Measurements from ENCODE around the gene SSBP2. TPM values are rescaled to one million over a fixed set of nuclear protein-coding genes. Genes with fewer than 3 reads are reported as not detected.

SSBP2 gene
- total and polyA plus RNA-seq, 5 donors from 2014 or later = 17.6 to 43.0 (median 37.4) TPM

DNA sequence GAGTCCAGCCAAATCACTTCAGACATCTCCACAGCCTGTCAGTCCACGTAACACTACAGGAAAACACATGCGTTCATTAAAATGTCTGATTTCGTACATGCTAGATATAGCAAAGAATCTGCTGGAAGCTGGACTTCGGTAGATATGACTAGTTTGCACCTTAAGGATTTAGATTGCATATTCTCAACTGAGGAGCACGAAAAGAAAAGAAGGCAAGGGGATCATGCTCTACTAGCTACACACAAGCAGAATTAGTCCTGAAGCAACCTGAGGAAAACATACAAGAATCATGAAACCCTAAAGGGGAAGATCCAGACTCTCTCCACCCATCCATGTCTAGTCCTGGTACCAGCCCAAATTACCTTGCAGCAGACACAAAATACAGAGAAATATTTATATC lies 36.1 kb upstream of the SSBP2 start:
- no peak overlapping the region for H3K4me3 ChIP-seq (ENCODE audit: low read depth, low read length)
- H3K36me3 Mint-ChIP-seq = no peaks in the 10 kb centered on the region
- DNase-seq (no peak), ATAC-seq (ENCODE audit: low read depth in 2 of 2) (no peak)
- H3K4me1 Mint-ChIP-seq = peaks cover 4 to 17% (median 10%) of the 10 kb centered on the region in 4 donors
- no peaks in the 10 kb centered on the region for H3K9me3 Mint-ChIP-seq
- H3K27ac ChIP-seq (ENCODE audit: insufficient read depth, low read length, poor library complexity, severe bottlenecking) = no peak overlapping the region
- H3K4me1 ChIP-seq (ENCODE audit: control insufficient read depth, insufficient read depth, low read length, poor library complexity, severe bottlenecking) = peaks cover 4% of the 10 kb centered on the region
- no peak overlapping the region for H3K27ac Mint-ChIP-seq
- no peak overlapping the region for H3K4me3 Mint-ChIP-seq
- H3K36me3 ChIP-seq (ENCODE audit: control insufficient read depth, insufficient read depth, low read length) = no peaks in the 10 kb centered on the region
- no peaks in the 10 kb centered on the region for H3K9me3 ChIP-seq (ENCODE audit: control insufficient read depth in 2 of 2, low read length in 2 of 2)
- H3K27me3 Mint-ChIP-seq = peaks cover 4% of the 10 kb centered on the region
- no peaks in the 10 kb centered on the region for H3K27me3 ChIP-seq (ENCODE audit: control insufficient read depth, insufficient read depth, low read length)

DNA sequence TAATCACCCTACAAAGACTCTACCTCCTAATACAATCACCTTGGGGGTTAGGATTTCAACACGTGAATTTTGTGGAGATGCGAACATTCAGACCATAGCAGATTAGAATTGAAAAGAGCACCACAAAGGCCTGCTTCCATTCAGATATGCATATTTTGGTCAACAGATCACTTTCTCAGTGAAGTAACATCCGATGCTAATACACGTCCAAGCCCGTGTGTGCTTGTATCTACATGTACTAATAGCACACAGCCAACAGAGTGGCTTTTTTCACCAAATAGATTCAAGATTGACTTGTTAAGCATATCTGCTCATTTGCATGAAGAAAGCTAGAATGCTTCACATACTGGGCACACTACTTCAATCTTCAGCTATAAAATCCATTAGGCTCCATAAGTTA lies 35.6 kb upstream of the SSBP2 start:
- Histone ChIP-seq H3K36me3 (ENCODE audit: control insufficient read depth, insufficient read depth, low read length) (no peaks in the 10 kb centered on the region), H3K27me3 (ENCODE audit: control insufficient read depth, insufficient read depth, low read length) (no peaks in the 10 kb centered on the region), H3K27ac (ENCODE audit: insufficient read depth, low read length, poor library complexity, severe bottlenecking) (no peak overlapping the region), H3K4me3 (ENCODE audit: low read depth, low read length) (no peak overlapping the region), H3K9me3 (ENCODE audit: control insufficient read depth in 2 of 2, low read length in 2 of 2) (no peaks in the 10 kb centered on the region), H3K4me1 (ENCODE audit: control insufficient read depth, insufficient read depth, low read length, poor library complexity, severe bottlenecking) (peaks cover 4% of the 10 kb centered on the region)
- Mint-ChIP-seq H3K9me3 (no peaks in the 10 kb centered on the region), H3K4me3 (no peak overlapping the region), H3K4me1 (peaks cover 4 to 17% (median 10%) of the 10 kb centered on the region in 4 donors), H3K27me3 (peaks cover 4% of the 10 kb centered on the region), H3K36me3 (no peaks in the 10 kb centered on the region), H3K27ac (no peak overlapping the region)
- ATAC-seq (ENCODE audit: low read depth in 2 of 2) (no peak), DNase-seq (no peak)

DNA sequence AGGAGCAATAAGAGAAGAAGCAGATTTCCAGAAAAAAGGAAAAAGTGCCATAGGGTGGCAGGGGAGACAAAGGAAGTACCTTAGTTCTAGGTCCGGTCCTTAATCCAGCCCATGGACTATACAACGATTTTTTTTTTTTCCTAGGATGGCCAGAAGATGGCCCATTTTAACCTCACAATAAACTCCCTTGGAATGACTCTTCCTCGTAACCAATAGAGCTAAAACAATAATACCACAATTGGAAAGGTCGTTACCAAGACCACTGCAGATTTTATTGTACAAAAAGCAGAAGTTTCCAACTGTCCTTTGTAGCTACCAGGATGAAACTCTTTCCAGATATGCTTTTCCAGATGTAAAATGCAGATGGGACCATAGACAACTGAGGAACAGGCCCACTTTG lies 34.4 kb upstream of the SSBP2 start:
- H3K36me3 Mint-ChIP-seq = no peaks in the 10 kb centered on the region
- ATAC-seq (ENCODE audit: low read depth in 2 of 2) = no peak
- no peak overlapping the region for H3K27ac Mint-ChIP-seq
- Histone ChIP-seq H3K4me3 (ENCODE audit: low read depth, low read length) (no peak overlapping the region), H3K27me3 (ENCODE audit: control insufficient read depth, insufficient read depth, low read length) (no peaks in the 10 kb centered on the region), H3K9me3 (ENCODE audit: control insufficient read depth in 2 of 2, low read length in 2 of 2) (no peaks in the 10 kb centered on the region), H3K4me1 (ENCODE audit: control insufficient read depth, insufficient read depth, low read length, poor library complexity, severe bottlenecking) (peaks cover 4% of the 10 kb centered on the region), H3K27ac (ENCODE audit: insufficient read depth, low read length, poor library complexity, severe bottlenecking) (no peak overlapping the region), H3K36me3 (ENCODE audit: control insufficient read depth, insufficient read depth, low read length) (no peaks in the 10 kb centered on the region)
- peaks cover 4 to 17% (median 11%) of the 10 kb centered on the region in 4 donors for H3K4me1 Mint-ChIP-seq
- H3K4me3 Mint-ChIP-seq = no peak overlapping the region
- H3K27me3 Mint-ChIP-seq = peaks cover 4% of the 10 kb centered on the region
- DNase-seq = no peak
- H3K9me3 Mint-ChIP-seq = no peaks in the 10 kb centered on the region

DNA sequence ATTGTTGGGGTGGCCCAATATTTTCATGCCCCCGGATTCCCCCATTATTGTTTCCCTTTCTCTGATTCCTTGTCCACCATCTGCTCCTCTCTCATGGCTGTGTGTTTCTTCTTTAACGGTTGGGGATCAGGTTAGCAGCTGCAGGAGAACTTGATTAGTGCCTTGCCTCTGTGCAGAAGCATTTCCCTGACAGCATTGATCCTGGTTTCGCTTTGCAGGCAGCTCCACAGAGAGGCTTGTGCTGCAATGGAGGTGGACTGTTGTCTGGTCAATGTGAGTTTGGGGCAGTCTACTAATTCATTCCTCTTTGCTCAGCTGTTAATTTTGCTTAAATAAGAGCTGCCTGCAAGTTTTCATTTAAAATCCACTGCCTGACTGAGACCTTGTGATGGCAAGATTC lies 32.5 kb upstream of the SSBP2 start:
- Mint-ChIP-seq H3K9me3 (no peaks in the 10 kb centered on the region), H3K27ac (no peak overlapping the region)
- no peak for ATAC-seq (ENCODE audit: low read depth in 2 of 2)

DNA sequence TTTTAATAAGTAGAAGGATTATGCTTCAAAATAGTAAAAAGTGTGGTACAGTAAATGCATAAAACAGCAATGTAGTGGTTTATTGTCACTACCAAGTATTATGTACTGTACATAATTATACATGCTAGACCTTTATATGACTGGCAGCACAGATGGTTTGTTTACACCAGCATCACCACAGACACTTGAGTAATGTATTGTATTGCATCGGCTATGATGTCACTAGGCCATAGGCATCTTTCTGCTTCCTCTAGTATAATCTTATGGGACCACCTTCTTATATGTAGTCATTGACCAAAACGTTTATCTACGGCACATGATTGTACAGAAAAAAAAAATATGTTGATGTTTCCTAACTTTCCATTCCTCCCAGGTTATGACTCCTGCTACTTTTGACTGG lies 31.9 kb upstream of the SSBP2 start:
- Histone ChIP-seq H3K36me3 (ENCODE audit: control insufficient read depth, insufficient read depth, low read length) (no peaks in the 10 kb centered on the region), H3K9me3 (ENCODE audit: control insufficient read depth in 2 of 2, low read length in 2 of 2) (no peaks in the 10 kb centered on the region), H3K4me3 (ENCODE audit: low read depth, low read length) (no peak overlapping the region), H3K4me1 (ENCODE audit: control insufficient read depth, insufficient read depth, low read length, poor library complexity, severe bottlenecking) (peaks cover 16% of the 10 kb centered on the region), H3K27me3 (ENCODE audit: control insufficient read depth, insufficient read depth, low read length) (no peaks in the 10 kb centered on the region), H3K27ac (ENCODE audit: insufficient read depth, low read length, poor library complexity, severe bottlenecking) (no peak overlapping the region)
- Mint-ChIP-seq H3K4me3 (peak overlapping the region in 1 of 4 donors; percentile 45), H3K4me1 (peaks cover 20 to 29% (median 22%) of the 10 kb centered on the region in 4 donors), H3K9me3 (no peaks in the 10 kb centered on the region), H3K27ac (no peak overlapping the region), H3K27me3 (no peaks in the 10 kb centered on the region), H3K36me3 (no peaks in the 10 kb centered on the region)
- ATAC-seq (ENCODE audit: low read depth in 2 of 2) (no peak), DNase-seq (no peak)

More for the DNA sequence above, 32.5 kb upstream of the SSBP2 start:
- Histone ChIP-seq H3K9me3 (ENCODE audit: control insufficient read depth in 2 of 2, low read length in 2 of 2) (no peaks in the 10 kb centered on the region), H3K27ac (ENCODE audit: insufficient read depth, low read length, poor library complexity, severe bottlenecking) (no peak overlapping the region), H3K4me3 (ENCODE audit: low read depth, low read length) (no peak overlapping the region), H3K36me3 (ENCODE audit: control insufficient read depth, insufficient read depth, low read length) (no peaks in the 10 kb centered on the region), H3K4me1 (ENCODE audit: control insufficient read depth, insufficient read depth, low read length, poor library complexity, severe bottlenecking) (peaks cover 15% of the 10 kb centered on the region), H3K27me3 (ENCODE audit: control insufficient read depth, insufficient read depth, low read length) (no peaks in the 10 kb centered on the region)
- H3K27me3 Mint-ChIP-seq = no peaks in the 10 kb centered on the region
- H3K4me1 Mint-ChIP-seq = peaks cover 16 to 31% (median 24%) of the 10 kb centered on the region in 4 donors
- H3K4me3 Mint-ChIP-seq = peak overlapping the region in 1 of 4 donors; percentile 45
- H3K36me3 Mint-ChIP-seq = no peaks in the 10 kb centered on the region
- no peak for DNase-seq

DNA sequence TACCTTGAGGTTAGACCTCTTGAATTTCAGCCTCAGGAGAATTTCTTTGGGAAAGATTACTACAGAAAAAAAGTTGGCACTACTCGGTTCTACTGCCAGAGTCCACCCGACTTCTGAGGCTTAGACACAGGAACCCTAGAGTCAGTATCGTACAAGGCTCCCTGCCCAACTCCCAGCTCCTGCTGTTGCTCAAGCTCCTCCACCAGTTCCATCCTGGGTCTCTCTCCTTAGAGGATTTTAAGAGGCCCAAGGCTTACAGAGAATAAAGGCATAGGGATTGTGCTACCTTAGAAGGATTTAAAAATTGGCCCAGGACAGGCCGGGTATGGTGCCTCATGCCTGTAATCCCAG lies 29.0 kb upstream of the SSBP2 start:
- Mint-ChIP-seq H3K4me3 (peak overlapping the region; percentile 57 to 93 (median 89)), H3K4me1 (peaks cover 17 to 27% (median 22%) of the 10 kb centered on the region in 4 donors), H3K36me3 (no peaks in the 10 kb centered on the region), H3K27ac (peak overlapping the region; percentile 96 to 99 (median 98)), H3K9me3 (no peaks in the 10 kb centered on the region), H3K27me3 (no peaks in the 10 kb centered on the region)
- Histone ChIP-seq H3K4me3 (ENCODE audit: low read depth, low read length) (peak overlapping the region; percentile 86), H3K9me3 (ENCODE audit: control insufficient read depth in 2 of 2, low read length in 2 of 2) (no peaks in the 10 kb centered on the region), H3K36me3 (ENCODE audit: control insufficient read depth, insufficient read depth, low read length) (no peaks in the 10 kb centered on the region), H3K4me1 (ENCODE audit: control insufficient read depth, insufficient read depth, low read length, poor library complexity, severe bottlenecking) (peaks cover 12% of the 10 kb centered on the region), H3K27me3 (ENCODE audit: control insufficient read depth, insufficient read depth, low read length) (no peaks in the 10 kb centered on the region), H3K27ac (ENCODE audit: insufficient read depth, low read length, poor library complexity, severe bottlenecking) (peak overlapping the region; percentile 61)
- DNase-seq (peak in 1 of 3 donors; percentile 10), ATAC-seq (ENCODE audit: low read depth in 2 of 2) (peak in 1 of 2 donors; percentile 26)

DNA sequence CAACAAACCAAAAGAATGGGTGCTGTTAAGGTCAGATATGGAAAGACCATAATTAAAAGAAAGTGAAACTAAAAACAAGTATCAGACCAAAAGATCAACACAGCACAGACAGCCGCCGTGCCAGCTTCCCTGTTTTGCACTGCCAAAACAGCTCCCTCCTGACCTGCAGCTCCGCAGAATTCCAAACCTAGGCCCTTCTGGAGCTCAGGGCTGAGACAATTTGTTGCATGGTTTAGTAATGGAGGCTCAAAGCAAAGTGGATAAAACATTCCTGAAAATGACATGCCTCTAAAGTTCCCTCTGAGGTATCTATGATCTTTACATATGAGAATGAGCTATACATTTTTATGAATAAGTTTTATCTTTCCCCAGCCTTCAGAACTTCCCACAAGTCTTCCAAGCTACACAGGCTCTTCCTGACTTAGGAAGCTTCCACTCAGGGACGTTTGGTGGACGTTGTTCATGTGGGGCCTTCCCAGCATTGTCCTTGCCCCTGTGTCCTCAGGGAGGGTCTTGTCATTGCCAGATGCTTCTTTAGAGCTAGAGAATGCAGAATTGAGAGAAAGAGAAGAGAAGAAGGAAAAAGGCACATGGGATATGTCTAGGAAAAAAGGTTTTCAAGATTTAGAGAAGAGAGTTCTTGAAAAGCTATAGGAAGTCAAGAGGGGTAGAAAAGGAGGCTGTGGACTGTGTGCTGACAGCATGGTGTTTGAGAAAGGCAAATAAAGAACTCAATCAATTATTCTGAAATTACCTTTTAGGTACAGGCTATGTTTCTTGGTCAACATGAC lies 28.4 kb upstream of the SSBP2 start:
- H3K4me1 Mint-ChIP-seq = peaks cover 17 to 27% (median 22%) of the 10 kb centered on the region in 4 donors
- no peaks in the 10 kb centered on the region for H3K36me3 Mint-ChIP-seq
- no peaks in the 10 kb centered on the region for H3K27me3 ChIP-seq (ENCODE audit: control insufficient read depth, insufficient read depth, low read length)
- H3K9me3 Mint-ChIP-seq = no peaks in the 10 kb centered on the region
- peak overlapping the region; percentile 61 for H3K27ac ChIP-seq (ENCODE audit: insufficient read depth, low read length, poor library complexity, severe bottlenecking)
- peak overlapping the region; percentile 86 for H3K4me3 ChIP-seq (ENCODE audit: low read depth, low read length)
- peak; percentile 76 for ATAC-seq (ENCODE audit: low read depth in 2 of 2)
- H3K27me3 Mint-ChIP-seq = no peaks in the 10 kb centered on the region
- H3K4me1 ChIP-seq (ENCODE audit: control insufficient read depth, insufficient read depth, low read length, poor library complexity, severe bottlenecking) = peaks cover 12% of the 10 kb centered on the region
- no peaks in the 10 kb centered on the region for H3K36me3 ChIP-seq (ENCODE audit: control insufficient read depth, insufficient read depth, low read length)
- peak overlapping the region; percentile 96 to 99 (median 98) for H3K27ac Mint-ChIP-seq
- H3K9me3 ChIP-seq (ENCODE audit: control insufficient read depth in 2 of 2, low read length in 2 of 2) = no peaks in the 10 kb centered on the region
- peak; percentile 11 to 71 (median 52) for DNase-seq
- peak overlapping the region; percentile 57 to 93 (median 89) for H3K4me3 Mint-ChIP-seq

DNA sequence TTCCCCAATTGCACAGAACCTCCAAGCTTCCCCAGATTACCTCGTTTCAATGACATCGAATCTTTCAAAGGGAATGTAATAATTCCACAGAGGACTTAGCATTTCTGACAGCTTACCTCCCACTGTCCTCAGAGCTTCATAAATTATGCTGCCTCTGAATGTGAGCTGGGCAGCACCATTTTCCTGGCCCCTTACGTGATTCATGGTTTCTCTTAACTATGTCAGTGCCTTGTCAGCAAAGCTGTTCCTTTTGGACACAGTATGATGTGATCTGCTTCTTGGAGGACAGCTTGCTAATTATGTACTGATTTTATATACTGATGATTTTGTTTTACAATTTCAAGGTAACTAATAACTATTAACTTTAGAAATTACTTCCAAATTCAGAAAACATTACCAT lies 27.7 kb upstream of the SSBP2 start:
- DNase-seq (peak in 1 of 3 donors; percentile 14), ATAC-seq (ENCODE audit: low read depth in 2 of 2) (peak in 1 of 2 donors; percentile 26)
- no peaks in the 10 kb centered on the region for H3K9me3 ChIP-seq (ENCODE audit: control insufficient read depth in 2 of 2, low read length in 2 of 2)
- Mint-ChIP-seq H3K4me1 (peaks cover 17 to 27% (median 22%) of the 10 kb centered on the region in 4 donors), H3K36me3 (no peaks in the 10 kb centered on the region), H3K27ac (peak overlapping the region; percentile 96 to 99 (median 98)), H3K4me3 (peak overlapping the region; percentile 57 to 93 (median 89)), H3K9me3 (no peaks in the 10 kb centered on the region), H3K27me3 (no peaks in the 10 kb centered on the region)
- H3K27ac ChIP-seq (ENCODE audit: insufficient read depth, low read length, poor library complexity, severe bottlenecking) = peak overlapping the region; percentile 61
- peak overlapping the region; percentile 86 for H3K4me3 ChIP-seq (ENCODE audit: low read depth, low read length)
- peaks cover 12% of the 10 kb centered on the region for H3K4me1 ChIP-seq (ENCODE audit: control insufficient read depth, insufficient read depth, low read length, poor library complexity, severe bottlenecking)
- no peaks in the 10 kb centered on the region for H3K36me3 ChIP-seq (ENCODE audit: control insufficient read depth, insufficient read depth, low read length)
- no peaks in the 10 kb centered on the region for H3K27me3 ChIP-seq (ENCODE audit: control insufficient read depth, insufficient read depth, low read length)
